ENCODE data around the gene CMTM3.
"Not testable (repeated sequence)": the region's sequence is repeated elsewhere in the genome, so short reads cannot be mapped to it uniquely, and the experiment has no call there.

Gene CMTM3

DNA sequence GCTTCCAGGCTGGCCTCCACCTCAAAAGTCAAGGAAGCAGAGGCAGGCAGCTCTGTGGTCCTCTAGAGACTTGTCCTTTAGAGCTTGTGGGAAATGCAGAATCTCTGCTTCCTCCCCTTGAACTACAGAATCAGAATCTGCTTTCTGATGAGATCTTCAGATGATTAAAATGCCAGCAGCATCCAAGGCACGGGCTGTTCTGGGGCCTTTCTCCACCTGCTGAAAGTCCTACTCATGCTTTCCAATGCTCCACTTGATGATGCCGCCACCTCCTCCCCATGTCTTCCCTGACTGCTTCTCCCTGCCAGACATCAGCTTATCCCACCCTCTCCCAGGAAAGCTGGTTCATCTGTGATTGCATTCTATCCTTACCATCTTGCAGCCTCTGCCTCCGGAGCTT is 33.3 kb downstream of the CMTM3 start:
- DNase-seq, result no peak

DNA sequence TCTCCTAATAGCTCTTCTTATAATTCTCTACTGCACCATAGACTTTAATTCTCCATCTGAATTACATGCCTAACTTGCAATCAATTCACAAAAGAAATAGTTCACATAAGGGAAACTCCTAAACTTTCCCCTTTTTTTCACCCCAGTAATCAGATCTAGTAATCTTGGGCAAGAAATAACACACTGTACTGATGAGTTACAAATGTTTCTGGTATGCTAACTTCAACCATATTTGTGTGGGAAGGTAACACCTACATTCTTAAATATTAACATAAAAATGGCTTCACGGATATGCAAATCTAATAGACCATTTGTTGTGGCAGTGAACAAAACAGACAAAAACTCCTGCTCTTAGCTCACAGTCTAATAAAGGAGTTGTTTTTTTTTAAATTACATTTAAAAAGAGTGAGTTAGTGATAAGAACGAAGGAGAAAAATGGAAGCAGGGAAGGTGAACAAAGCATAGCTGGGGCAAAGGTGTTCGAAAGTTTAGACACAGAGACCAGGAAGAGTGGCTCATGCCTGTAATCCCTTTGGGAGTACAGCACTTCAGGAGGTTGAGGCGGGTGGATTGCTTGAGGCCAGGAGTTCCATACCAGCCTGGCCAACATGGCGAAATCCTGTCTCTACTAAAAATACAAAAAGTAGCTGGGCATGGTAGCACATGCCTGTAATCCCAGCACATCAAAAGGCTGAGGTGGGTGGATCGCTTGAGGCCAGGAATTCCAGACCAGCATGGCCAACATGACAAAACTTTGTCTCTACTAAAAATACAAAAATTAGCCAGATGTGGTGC is 34.8 kb downstream of the CMTM3 start:
- no peak for DNase-seq

GRCh38 chr16:66640724-66641314 is 36.3 kb downstream of the CMTM3 start:
- no peak for DNase-seq

DNA sequence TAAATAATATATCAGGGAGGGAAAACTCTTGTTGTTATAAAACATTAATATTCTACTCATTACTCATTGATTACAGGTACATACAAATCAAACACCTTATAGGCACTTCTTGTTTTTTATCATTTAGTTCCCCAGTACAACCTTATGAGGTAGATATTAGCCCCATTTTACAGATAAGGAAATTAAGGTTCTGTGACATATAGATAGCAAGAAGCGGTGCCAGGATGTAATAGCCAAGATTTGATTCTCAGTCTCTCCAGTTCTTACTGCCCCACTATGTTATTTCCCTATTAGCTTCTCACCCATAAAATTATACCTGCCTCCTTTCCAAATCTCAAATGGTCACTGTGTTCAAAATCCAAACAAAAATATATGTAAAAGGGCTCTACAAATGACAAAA is 36.9 kb downstream of the CMTM3 start:
- no peak for DNase-seq

GRCh38 chr16:66647866-66648265 is 43.4 kb downstream of the CMTM3 start:
- no peak for DNase-seq

- DNase-seq, result no peak
These were observed 44.7 kb downstream of the CMTM3 start for GRCh38 chr16:66649167-66649566.

DNA sequence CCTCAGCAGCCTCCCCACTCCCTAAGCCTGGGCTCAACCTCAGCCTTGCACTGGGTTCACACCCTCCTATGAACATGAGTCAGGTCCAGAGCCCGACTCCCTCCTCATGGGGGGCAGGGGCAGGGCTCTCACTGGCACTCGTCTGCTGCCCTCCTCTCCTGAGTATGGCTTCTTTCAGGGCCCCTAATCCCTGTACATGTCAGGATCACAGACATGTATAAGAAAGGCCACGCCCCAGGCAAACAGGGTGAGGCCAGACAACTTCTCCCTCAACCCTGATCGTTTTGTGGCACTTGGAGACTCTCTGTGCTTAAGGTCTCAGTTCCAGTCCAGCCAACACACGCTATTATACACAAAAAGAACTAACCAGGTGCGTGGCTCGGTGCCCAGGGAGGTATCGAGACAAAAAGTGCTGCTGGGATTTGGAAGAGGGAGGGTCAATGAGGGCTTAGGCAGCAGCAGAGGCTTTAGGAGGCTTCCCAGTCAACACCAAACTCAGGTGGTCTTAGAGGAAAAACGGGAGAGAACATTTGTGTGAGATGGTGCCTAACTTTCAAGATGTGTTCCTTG is 45.2 kb downstream of the CMTM3 start:
- no peak for DNase-seq

- peak; percentile 88 for DNase-seq
These were observed 46.4 kb downstream of the CMTM3 start for GRCh38 chr16:66650707-66651473.

DNA sequence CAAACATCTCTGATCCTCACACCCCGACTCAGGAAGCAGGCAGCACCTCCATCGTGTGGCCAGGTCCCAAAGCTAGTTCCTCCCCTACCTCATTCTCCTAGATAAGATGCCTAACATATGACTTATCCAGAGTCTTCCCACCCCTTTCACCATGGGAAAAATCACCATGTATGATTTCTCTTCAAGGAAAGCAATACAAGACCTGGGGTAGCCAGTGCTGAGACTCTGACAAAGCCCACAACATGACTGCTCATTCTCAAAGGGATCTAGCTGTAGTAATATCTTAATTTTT is 46.9 kb downstream of the CMTM3 start:
- no peak for DNase-seq

- no peak for DNase-seq
These were observed 47.5 kb downstream of the CMTM3 start for GRCh38 chr16:66651965-66652364.

DNA sequence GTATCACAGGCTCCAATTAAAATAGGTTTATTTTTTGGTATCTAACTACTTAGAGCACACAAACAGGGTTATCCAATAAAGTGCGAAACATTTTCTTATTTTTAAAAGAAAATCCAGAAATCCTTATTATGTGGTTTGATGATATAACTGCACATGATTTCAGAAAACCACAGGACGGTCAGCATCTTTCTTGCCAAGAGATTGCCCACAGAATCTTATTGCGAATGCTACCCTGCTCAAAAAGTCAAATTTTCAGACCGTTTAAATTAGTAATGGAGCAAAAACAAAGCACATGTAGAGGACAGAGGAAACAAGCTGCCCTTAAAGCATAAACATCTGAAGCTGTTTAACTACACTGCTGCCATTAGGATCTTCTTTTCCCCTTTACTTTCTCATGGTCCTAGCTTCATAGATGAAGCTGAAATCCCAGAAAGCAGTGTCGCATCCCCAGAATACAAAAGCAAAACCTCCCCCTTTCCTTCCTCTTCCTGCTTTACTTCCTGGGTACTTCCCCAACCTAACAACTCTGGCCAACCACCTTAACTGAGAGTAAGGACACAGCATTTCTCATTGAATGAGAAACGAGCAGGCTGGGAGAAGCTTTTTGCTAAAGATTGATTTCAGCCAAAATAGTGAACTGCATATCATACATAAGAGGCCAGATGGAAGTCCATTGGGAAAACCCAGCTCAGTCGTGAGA is 48.3 kb downstream of the CMTM3 start:
- DNase-seq, result no peak

GRCh38 chr16:66653581-66654350 is 49.3 kb downstream of the CMTM3 start:
- DNase-seq, result no peak

DNA sequence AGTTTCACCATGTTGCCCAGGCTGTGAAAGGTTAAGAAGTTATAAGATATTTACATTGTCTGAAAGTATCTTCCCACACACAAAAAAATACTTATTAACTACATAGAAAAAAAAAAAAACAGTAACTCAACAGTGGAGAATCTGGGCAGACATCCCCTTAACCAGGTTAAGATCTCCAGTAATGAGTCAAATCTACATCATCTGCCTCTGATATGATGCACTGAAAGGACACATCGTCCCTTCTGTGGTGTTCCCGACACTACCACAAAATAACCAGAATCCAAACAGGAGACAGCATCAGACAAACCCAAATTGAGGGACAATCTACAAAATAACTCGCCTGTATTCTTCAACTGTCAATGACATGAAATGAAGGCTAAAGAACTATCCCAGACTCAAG is 52.0 kb downstream of the CMTM3 start:
- DNase-seq, result no peak

DNA sequence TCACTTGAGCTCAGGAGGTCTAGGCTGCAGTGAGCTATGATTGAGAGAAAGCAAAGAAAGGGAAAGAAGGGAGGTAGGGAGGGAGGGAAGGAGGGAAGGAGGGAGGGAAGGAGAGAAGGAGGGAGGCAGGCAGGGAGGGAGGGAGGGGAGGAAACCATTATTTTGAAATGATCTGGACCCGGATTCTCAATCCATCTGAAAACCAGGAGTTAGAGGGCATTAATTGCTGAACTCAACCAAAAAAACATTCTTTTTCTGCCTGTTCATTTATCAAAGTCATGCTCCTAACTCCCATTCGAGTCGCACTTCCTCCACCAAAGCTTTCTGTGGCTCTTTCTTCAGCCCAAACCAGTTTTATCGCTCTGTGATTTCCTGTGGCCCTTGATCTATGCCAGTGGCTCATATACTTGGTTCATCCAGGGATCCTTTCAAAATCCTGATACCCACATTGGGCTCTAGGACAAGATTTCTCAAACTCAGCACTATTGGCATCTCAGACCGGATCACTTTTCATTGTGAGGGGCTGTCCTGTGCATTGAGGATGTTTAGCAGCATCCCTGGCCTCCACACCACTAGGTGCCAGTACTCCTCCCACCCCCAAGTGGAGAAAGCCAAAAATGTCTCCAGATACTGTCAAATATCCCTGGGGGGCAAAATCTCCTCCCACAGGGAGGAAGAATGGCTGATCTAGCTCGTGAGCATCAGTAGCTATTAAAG is 53.8 kb downstream of the CMTM3 start:
- DNase-seq, result no peak

DNA sequence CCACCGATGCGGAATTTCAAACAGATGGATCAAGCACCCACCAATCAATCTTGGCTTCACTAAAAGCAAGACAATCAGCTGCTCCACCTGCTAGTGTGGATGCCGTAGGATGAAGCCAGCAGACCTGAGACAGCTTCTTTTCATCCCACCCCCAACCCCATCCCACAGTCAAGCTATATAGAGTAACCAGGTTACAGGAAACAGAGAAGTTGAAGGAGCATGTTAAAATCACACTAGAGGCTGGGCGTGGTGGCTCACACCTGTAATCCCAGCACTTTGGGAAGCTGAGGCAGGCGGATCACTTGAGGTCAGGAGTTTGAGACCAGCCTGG is 54.3 kb downstream of the CMTM3 start:
- DNase-seq, result no peak

GRCh38 chr16:66660422-66661209 is 56.1 kb downstream of the CMTM3 start:
- DNase-seq, result peak; percentile 27

GRCh38 chr16:66661210-66661560 is 56.7 kb downstream of the CMTM3 start:
- DNase-seq, result no peak

DNA sequence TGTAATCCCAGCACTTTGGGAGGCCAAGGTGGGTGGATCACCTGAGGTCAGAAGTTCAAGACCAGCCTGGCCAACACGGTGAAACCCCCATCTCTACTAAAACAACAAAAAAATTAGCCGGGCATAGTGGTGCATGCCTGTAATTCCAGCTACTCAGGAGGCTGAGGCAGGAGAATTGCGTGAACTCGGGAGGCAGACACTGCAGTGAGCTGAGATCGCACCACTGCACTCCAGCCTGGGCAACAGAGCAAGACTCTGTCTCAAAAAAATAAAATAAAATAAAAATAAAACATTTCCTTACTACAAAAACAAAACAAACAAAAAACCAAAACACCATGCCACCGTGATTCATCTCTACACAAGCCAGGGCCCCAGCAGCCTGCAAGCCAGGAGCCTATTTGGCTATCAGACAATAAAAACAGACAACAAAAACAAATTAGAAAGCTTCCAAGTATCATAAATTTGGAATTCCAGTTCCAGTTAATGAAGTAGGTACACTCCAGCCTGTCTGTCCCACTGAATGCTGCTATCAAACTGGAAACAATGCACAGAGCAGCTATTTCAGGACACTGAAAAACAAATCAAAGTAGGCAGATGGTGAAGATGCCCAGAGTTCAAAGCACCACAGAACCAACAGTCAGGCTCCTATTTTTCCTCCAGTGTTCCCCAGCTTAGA is 57.3 kb downstream of the CMTM3 start:
- not testable (repeated sequence) for DNase-seq

GRCh38 chr16:66662445-66663194 is 58.1 kb downstream of the CMTM3 start:
- DNase-seq, result no peak

Data from COR-L47 (cell line).